ENCODE data around the gene PRKCE.
"Not testable (repeated sequence)": the region's sequence is repeated elsewhere in the genome, so short reads cannot be mapped to it uniquely, and the experiment has no call there.

Gene PRKCE

DNA sequence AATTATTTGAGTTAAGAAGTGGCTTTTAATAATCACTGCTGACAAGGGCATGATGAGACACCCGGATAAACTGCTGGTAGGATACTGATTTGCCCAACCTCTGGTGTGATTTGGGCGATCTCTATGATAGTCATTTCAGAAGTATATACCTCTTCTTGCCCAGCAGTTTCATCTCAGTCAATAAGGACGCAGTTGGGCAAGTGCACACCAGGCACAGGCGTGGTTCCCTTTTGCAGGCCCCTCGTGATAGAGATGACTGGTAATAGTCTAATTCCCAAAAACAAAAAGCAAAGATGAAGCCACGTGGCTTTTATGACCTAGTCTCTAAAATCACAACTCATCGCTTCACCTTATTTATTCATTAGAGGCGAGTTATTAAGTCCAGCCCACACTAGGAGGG, 246.4 kb downstream of the PRKCE start:
- no peak for DNase-seq

DNA sequence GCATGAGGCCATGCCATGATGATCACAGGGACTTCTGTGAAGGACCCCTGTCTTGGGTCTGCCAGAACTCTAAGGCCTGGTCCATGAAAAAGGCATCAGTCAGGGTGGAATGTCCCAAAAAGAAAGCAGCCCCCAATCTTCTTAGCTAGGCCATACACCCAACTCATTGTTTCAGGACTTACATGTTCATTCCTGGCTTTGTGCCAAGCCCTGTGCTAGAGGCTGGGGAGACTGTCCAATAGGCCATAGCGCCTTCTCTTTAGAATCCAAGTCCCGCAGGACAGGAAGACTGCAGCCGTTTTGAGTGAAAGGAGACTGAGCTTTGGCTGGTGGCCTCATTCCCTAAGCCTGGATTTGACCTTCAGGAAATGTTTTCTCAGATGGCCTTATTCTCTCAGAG, 247.3 kb downstream of the PRKCE start:
- peak; percentile 38 for DNase-seq

DNA sequence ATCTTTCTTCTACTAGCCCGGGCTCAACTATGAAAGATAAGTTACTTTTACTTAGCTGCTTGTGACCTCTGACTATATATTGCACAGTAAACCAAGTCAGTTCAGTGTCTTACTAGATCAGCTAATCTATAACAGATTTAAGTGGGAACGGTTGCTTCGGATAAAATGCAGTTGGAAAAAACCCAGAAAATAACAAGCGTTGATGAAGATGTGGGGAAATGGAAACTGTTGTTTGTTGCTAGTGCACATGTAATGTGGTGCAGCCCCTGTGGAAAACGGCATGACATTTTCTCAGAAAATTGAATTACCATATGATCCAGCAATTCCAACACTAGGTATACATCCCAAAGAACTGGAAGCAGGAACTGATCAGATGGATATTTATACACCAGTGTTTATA, 248.5 kb downstream of the PRKCE start:
- no peak for DNase-seq

DNA sequence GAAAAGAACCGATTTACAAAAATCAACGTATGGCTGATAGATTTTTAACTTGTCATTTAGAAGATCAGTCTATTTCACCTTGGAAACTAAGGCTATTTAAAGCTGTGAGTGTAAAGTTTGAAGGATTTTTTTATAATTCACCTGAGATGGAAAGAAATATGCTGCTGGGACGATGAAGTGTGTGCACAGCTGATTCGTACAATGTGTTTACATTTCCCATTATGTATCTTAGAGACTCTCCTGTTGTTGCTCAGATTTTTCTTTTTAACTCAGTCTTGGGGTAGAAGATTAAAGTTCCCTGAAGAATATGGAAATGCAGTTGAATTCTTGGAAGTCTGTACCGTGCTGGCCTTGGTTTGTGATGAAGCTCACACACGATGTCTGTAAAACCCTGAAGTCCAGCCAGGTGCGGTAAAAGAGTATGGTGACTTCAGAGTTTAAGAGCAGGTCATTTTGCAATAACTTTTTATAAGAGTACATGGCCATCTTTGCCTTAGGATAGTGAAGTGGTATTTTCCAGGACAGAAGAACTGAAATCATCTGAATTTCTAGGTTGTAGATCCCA, 250.1 kb downstream of the PRKCE start:
- DNase-seq = no peak

- DNase-seq = no peak
These were observed 250.9 kb downstream of the PRKCE start for GRCh38 chr2:45902380-45902779.

GRCh38 chr2:45902781-45903375, 251.4 kb downstream of the PRKCE start:
- no peak for DNase-seq

DNA sequence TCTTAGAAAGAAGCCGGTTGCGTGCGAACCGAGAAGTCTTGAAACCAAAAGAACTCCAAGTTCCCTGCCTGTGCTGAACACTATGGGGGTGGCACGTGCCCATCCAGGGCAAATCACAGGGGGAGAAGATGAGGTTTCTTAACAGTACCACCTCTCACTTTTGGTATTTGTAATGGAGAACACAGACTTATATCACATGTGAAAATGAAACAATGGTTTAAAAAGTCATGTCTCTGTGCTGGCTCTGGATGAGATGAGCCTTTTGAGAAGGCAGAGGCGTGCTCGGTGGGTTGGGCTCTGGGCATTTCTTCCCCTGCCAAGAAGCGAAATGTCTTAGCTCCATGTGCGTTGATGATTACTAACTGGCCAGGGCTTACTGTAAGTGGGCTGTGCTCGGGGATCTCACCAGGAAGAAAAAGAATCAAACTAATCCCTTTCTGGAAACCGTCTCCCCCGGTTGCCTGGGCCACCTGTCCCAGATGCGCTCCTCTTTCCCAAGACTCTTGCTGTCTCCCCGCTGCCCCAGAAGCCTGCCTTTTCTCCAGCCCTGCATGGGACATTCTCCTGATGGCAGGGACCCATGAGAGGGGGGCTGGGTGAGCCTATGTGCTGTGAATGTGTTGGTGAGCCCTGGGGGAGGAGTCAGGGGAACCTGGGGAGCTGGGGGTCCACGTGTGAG, 252.9 kb downstream of the PRKCE start:
- no peak for DNase-seq

DNA sequence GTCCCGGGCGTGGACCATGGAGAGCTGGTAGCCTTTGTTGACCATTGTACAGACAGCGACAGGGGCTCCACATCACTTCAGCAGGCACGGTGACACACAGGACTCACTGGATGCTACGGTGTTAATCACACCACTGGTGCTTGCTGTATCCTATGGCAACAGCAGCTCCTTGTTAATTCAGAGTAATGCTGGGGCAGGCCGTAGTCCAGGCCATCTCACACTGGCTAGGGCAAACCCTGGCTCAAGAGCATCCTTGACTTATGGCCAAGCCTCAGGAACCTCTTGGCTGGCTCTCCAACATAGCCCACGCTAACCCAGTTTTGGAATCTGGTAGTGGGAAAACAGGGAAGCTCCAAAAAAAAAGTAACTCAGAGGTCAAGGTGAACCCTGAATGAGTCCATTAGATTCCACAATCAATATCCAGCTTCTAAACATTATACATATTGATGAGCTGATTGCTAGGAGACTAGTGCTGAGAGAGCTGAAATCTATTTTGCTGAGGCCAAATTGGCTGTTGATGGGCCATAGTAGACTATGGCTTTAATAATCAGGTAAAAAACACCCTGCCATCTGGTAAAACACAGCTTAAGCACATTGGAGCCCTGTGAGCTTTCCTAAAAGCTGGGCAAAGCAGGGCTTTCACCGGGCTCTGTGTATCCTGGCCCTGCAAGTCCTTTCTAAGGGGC, 253.6 kb downstream of the PRKCE start:
- no peak for DNase-seq

- no peak for DNase-seq
These were observed 254.1 kb downstream of the PRKCE start for GRCh38 chr2:45905632-45905958.

- no peak for DNase-seq
These were observed 256.1 kb downstream of the PRKCE start for GRCh38 chr2:45907592-45907991.

DNA sequence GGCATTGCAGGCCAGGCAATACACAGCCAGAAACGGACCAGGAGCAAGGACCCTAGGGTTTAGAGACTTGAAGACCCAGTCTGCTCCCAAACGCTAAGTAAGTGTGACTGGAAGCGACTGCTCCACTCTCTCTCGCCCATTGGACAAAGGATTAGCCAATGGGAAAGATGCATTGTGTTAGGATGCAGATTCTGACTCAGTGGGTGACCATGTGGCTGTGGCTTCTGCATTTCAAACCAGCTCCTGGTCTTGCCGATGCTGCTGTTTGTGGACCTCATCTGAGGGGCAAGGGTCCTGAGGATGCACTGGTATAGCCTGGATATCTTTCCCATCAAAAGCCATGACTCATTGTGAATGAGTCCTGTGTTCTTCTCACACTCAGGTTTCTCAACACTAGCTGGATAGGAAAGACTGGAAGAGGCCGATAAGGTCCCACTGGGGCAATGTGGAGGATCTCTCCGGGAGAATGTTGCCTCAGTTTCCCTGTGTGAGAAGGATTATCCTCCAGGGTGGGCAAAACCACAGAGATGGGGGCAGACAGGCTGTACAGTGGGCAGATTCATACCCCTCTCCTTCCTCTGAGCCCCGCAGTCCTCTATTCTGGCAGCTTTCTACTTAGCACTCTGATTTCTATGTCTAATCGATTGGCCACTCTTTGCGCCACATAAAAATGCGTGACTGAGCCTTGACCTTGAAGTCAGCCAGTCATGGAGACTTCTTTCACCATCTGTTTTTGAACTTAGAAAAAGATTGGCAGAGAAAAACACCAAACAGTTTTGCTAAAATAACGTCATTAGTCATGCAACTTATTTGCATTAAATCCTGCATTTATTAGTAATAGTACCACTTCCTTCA, 257.1 kb downstream of the PRKCE start:
- no peak for DNase-seq

DNA sequence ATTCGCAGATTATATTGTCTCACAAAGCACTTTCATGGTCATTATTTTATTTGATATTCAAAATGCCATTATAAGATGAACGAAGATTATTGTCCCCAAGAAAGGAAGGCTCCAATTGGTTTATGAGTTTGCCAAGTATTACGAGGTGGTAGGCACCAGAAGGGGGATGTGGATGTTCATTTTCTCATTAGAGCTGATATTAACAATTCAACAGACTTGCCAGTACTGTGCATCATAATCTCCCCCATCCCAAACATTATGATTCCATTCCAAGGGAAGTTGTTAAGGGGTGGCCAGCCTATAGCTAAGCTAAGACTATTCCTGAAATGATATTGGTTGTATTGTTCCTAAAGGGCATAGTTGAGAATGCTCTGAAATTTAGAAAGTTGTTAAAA, 257.7 kb downstream of the PRKCE start:
- no peak for DNase-seq

DNA sequence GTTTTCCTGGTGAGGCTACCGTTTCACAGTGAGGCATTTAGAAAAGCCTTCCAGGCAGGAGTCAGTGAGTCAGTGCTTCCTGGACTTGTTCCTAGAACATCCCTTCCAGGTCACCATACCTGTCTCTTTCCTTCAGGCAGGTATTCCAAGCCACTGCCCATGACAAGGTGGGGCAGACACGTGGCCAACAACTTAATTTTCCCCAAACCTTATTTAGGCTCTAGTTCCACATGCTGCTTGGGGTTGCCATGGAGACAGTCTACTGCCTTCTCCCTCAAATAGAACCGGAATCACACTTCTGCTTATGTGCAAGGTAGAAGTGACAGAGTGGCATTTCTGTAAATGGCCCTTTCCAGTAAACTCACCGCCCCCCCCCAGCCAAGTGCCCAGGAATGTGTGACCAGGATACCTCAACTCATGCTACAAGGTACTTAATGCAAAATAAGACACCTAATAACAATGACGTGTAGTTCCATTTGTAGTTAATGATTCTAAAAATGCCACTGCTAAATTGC, 258.3 kb downstream of the PRKCE start:
- DNase-seq = peak; percentile 78

GRCh38 chr2:45910473-45911060, 259.1 kb downstream of the PRKCE start:
- DNase-seq = no peak

- DNase-seq = no peak
These were observed 260.1 kb downstream of the PRKCE start for GRCh38 chr2:45911538-45911937.

DNA sequence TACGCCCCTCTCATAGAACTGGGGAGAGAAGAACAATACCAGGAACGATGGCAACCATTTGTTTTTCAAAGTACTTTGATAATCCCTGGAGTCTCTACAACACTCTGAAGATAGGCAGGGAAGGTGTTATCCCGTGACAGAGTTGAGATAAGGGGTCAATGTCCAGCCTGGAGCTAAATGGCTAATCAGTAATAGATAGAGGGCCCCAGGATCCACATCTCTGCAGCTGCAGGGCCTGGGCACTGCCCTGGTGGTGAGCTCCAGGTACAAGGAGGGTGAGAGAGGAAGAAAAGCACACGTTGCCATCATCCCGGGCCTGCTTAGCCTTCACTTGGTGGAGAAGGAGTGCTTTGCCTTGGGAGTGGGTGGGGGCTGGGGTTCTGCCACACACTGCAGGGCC, 260.6 kb downstream of the PRKCE start:
- no peak for DNase-seq

GRCh38 chr2:45913539-45913938, 262.1 kb downstream of the PRKCE start:
- DNase-seq = no peak

- DNase-seq = no peak
These were observed 264.0 kb downstream of the PRKCE start for GRCh38 chr2:45915523-45915922.

DNA sequence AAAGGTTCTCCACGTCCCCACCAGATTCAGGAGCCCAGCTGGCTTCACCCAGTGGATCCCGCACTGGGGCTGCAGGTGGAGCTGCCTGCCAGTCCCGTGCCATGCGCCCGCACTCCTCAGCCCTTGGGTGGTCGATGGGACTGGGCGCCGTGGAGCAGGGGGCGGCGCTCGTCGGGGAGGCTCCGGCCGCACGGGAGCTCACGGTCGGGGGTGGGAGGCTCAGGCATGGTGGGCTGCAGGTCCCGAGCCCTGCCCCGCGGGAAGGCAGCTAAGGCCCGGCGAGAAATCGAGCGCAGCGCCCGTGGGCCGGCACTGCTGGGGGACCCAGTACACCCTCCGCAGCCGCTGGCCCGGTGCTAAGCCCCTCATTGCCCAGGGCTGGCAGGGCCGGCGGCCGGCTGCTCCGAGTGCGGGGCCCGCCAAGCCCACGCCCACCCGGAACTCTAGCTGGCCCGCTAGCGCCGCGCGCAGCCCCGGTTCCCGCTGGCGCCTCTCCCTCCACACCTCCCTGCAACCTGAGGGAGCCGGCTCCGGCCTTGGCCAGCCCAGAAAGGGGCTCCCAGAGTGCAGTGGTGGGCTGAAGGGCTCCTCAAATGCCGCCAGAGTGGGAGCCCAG, 266.2 kb downstream of the PRKCE start:
- not testable (repeated sequence) for DNase-seq

GRCh38 chr2:45918463-45919159, 267.1 kb downstream of the PRKCE start:
- DNase-seq = peak; percentile 13

- DNase-seq = no peak
These were observed 267.7 kb downstream of the PRKCE start for GRCh38 chr2:45919160-45919650.

All from RPMI8226 (cell line).